ENCODE measurements around the gene F3. TPM values are rescaled to one million over a fixed set of nuclear protein-coding genes. Genes with fewer than 3 reads are reported as not detected.

The F3 gene
- total RNA-seq, 1 experiment from 2014 or later: 7.8 TPM

- Mint-ChIP-seq H3K27me3 (ENCODE audit: low read depth) (no peaks in the 10 kb centered on the region), H3K9me3 (no peaks in the 10 kb centered on the region), H3K27ac (no peak overlapping the region), H3K36me3 (peaks cover 4% of the 10 kb centered on the region; the same call in 1 of the 2 replicates), H3K4me3 (no peak overlapping the region), H3K4me1 (peaks cover 5% of the 10 kb centered on the region)
- CTCF ChIA-PET: interaction anchor here (1.2 kb wide), 1 partner anchor 34 kb away, joined by 3 read pairs; no protein-coding TSS in a partner anchor
- POLR2A ChIA-PET: no interaction called here
- ATAC-seq (no peak), DNase-seq (ENCODE audit: low spot score) (no peak)
- TF ChIP-seq GABPB1 (CRISPR knock-in tag; IDR thresholded peaks at IDR 0.05) (no peak), ZBTB43 (CRISPR knock-in tag; IDR thresholded peaks at IDR 0.05) (no peak), ZNF512 (CRISPR knock-in tag; IDR thresholded peaks at IDR 0.05; ENCODE audit: borderline replicate concordance) (no peak), USF1 (CRISPR knock-in tag; IDR thresholded peaks at IDR 0.05) (no peak), JAZF1 (CRISPR knock-in tag; IDR thresholded peaks at IDR 0.05) (no peak), E2F1 (CRISPR knock-in tag; IDR thresholded peaks at IDR 0.05) (no peak), ZSCAN18 (CRISPR knock-in tag; IDR thresholded peaks at IDR 0.05) (no peak), ESRRA (CRISPR knock-in tag; IDR thresholded peaks at IDR 0.05; ENCODE audit: borderline replicate concordance) (no peak), ZNF425 (CRISPR knock-in tag; conservative IDR thresholded peaks at IDR 0.05) (no peak), PRRX2 (CRISPR knock-in tag; IDR thresholded peaks at IDR 0.05) (no peak), TEAD1 (CRISPR knock-in tag; IDR thresholded peaks at IDR 0.05) (no peak), STAT6 (CRISPR knock-in tag; conservative IDR thresholded peaks at IDR 0.05; ENCODE audit: low read depth) (no peak), MYBL2 (CRISPR knock-in tag; IDR thresholded peaks at IDR 0.05) (no peak), MAX (CRISPR knock-in tag; IDR thresholded peaks at IDR 0.05) (no peak), ERG (CRISPR knock-in tag; IDR thresholded peaks at IDR 0.05) (no peak), EMX1 (CRISPR knock-in tag; IDR thresholded peaks at IDR 0.05) (no peak), ZNF121 (CRISPR knock-in tag; IDR thresholded peaks at IDR 0.05) (no peak), ATF2 (CRISPR knock-in tag; IDR thresholded peaks at IDR 0.05; ENCODE audit: borderline replicate concordance, low read depth) (no peak), CTCF (IDR thresholded peaks at IDR 0.05) (no peak)
Measured at GRCh38 chr1:94515296-94515947, 26.1 kb downstream of the F3 start.

All from WTC11 (cell line).